Measurements from ENCODE around the gene WDR44.
"Not testable (repeated sequence)": the region's sequence is repeated elsewhere in the genome, so short reads cannot be mapped to it uniquely, and the experiment has no call there.

WDR44 gene

GRCh38 chrX:118364261-118364660, 18.4 kb downstream of the WDR44 start:
- DNase-seq, result no peak

GRCh38 chrX:118367338-118367737, 21.4 kb downstream of the WDR44 start:
- no peak for DNase-seq

- DNase-seq, result no peak
These were observed 22.5 kb downstream of the WDR44 start for GRCh38 chrX:118368398-118368797.

- DNase-seq, result no peak
These were observed 25.2 kb downstream of the WDR44 start for GRCh38 chrX:118370921-118371624.

GRCh38 chrX:118373538-118373937, 27.6 kb downstream of the WDR44 start:
- DNase-seq, result no peak

- no peak for DNase-seq
These were observed 37.2 kb downstream of the WDR44 start for GRCh38 chrX:118383120-118383519.

- DNase-seq, result no peak
These were observed 46.8 kb downstream of the WDR44 start for GRCh38 chrX:118392716-118393115.

GRCh38 chrX:118396113-118396512, 50.2 kb downstream of the WDR44 start:
- no peak for DNase-seq

GRCh38 chrX:118418811-118419251, 72.9 kb downstream of the WDR44 start:
- no peak for DNase-seq

- no peak for DNase-seq
These were observed 74.6 kb downstream of the WDR44 start for GRCh38 chrX:118420462-118420861.

GRCh38 chrX:118423558-118423957, 77.7 kb downstream of the WDR44 start:
- DNase-seq, result no peak

- DNase-seq, result no peak
These were observed 86.9 kb downstream of the WDR44 start for GRCh38 chrX:118432799-118433198.

GRCh38 chrX:118437283-118437682, 91.4 kb downstream of the WDR44 start:
- no peak for DNase-seq

GRCh38 chrX:118448273-118448783, 102.4 kb downstream of the WDR44 start:
- no peak for DNase-seq

GRCh38 chrX:118455013-118455412, 109.1 kb downstream of the WDR44 start:
- DNase-seq, result no peak

GRCh38 chrX:118459494-118459893, 113.6 kb downstream of the WDR44 start:
- DNase-seq, result peak; percentile 6 to 51

GRCh38 chrX:118464501-118464900, 118.6 kb downstream of the WDR44 start:
- no peak for DNase-seq

GRCh38 chrX:118468122-118468521, 122.2 kb downstream of the WDR44 start:
- DNase-seq, result no peak

GRCh38 chrX:118470721-118471347, 124.9 kb downstream of the WDR44 start:
- DNase-seq, result not testable (repeated sequence)

- no peak for DNase-seq
These were observed 128.7 kb downstream of the WDR44 start for GRCh38 chrX:118474586-118474985.

- no peak for DNase-seq
These were observed 130.0 kb downstream of the WDR44 start for GRCh38 chrX:118475903-118476302.

GRCh38 chrX:118480172-118480571, 134.3 kb downstream of the WDR44 start:
- no peak for DNase-seq

GRCh38 chrX:118482384-118482783, 136.5 kb downstream of the WDR44 start:
- DNase-seq, result not testable (repeated sequence)

- no peak for DNase-seq
These were observed 138.5 kb downstream of the WDR44 start for GRCh38 chrX:118484216-118484903.
